ENCODE results near the gene TAC3.
"Not testable (repeated sequence)": the region's sequence is repeated elsewhere in the genome, so short reads cannot be mapped to it uniquely, and the experiment has no call there.

The TAC3 gene

GRCh38 chr12:57019983-57020719 is 3.8 kb upstream of the TAC3 start:
- Histone ChIP-seq H3K27me3 (replicated peaks; ENCODE audit: control insufficient read depth, insufficient read depth, low read length, poor library complexity, severe bottlenecking) (no peaks in the 10 kb centered on the region), H3K9me3 (ENCODE audit: control insufficient read depth, low read length) (no peaks in the 10 kb centered on the region), H3K4me3 (ENCODE audit: insufficient read depth, low read depth, low read length, poor library complexity, severe bottlenecking) (no peak overlapping the region), H3K27ac (ENCODE audit: insufficient read depth, low read length, poor library complexity, severe bottlenecking) (no peak overlapping the region), H3K4me1 (ENCODE audit: control insufficient read depth, insufficient read depth, low read length, poor library complexity, severe bottlenecking) (peaks cover 7% of the 10 kb centered on the region), H3K36me3 (ENCODE audit: control insufficient read depth, insufficient read depth, low read length) (no peaks in the 10 kb centered on the region)
- DNase-seq: no peak

DNA sequence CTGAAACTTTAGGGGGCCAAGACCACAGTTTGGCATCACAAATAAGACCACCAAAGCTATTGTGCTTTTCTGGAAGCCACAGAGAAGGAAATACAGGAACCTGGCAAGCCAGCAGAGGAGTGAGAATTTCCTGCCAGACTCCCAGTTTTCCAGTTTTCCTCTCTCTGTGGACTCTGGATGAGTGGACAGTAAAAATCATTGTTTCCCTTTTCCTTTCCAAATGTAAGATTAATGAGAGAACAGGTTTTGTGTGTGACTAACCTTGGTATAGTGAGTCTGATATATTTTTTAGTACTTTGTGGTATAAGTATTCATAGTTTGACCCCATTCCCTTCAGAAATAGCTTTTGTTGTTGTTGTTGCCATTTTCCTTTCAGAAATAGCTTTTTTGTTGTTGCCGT is 2.6 kb upstream of the TAC3 start:
- H3K9me3 ChIP-seq (ENCODE audit: control insufficient read depth, low read length): no peaks in the 10 kb centered on the region
- DNase-seq: no peak

GRCh38 chr12:57018353-57018752 is 2.0 kb upstream of the TAC3 start:
- not testable (repeated sequence) for H3K4me3 ChIP-seq (ENCODE audit: insufficient read depth, low read depth, low read length, poor library complexity, severe bottlenecking); H3K36me3 ChIP-seq (ENCODE audit: control insufficient read depth, insufficient read depth, low read length); H3K9me3 ChIP-seq (ENCODE audit: control insufficient read depth, low read length); H3K27me3 ChIP-seq (replicated peaks; ENCODE audit: control insufficient read depth, insufficient read depth, low read length, poor library complexity, severe bottlenecking); H3K4me1 ChIP-seq (ENCODE audit: control insufficient read depth, insufficient read depth, low read length, poor library complexity, severe bottlenecking); DNase-seq; H3K27ac ChIP-seq (ENCODE audit: insufficient read depth, low read length, poor library complexity, severe bottlenecking)

More for the DNA sequence above, 2.6 kb upstream of the TAC3 start:
- no peak overlapping the region for H3K27ac ChIP-seq (ENCODE audit: insufficient read depth, low read length, poor library complexity, severe bottlenecking)
- H3K27me3 ChIP-seq (replicated peaks; ENCODE audit: control insufficient read depth, insufficient read depth, low read length, poor library complexity, severe bottlenecking): no peaks in the 10 kb centered on the region
- H3K4me1 ChIP-seq (ENCODE audit: control insufficient read depth, insufficient read depth, low read length, poor library complexity, severe bottlenecking): peaks cover 7% of the 10 kb centered on the region
- H3K36me3 ChIP-seq (ENCODE audit: control insufficient read depth, insufficient read depth, low read length): no peaks in the 10 kb centered on the region
- no peak overlapping the region for H3K4me3 ChIP-seq (ENCODE audit: insufficient read depth, low read depth, low read length, poor library complexity, severe bottlenecking)

DNA sequence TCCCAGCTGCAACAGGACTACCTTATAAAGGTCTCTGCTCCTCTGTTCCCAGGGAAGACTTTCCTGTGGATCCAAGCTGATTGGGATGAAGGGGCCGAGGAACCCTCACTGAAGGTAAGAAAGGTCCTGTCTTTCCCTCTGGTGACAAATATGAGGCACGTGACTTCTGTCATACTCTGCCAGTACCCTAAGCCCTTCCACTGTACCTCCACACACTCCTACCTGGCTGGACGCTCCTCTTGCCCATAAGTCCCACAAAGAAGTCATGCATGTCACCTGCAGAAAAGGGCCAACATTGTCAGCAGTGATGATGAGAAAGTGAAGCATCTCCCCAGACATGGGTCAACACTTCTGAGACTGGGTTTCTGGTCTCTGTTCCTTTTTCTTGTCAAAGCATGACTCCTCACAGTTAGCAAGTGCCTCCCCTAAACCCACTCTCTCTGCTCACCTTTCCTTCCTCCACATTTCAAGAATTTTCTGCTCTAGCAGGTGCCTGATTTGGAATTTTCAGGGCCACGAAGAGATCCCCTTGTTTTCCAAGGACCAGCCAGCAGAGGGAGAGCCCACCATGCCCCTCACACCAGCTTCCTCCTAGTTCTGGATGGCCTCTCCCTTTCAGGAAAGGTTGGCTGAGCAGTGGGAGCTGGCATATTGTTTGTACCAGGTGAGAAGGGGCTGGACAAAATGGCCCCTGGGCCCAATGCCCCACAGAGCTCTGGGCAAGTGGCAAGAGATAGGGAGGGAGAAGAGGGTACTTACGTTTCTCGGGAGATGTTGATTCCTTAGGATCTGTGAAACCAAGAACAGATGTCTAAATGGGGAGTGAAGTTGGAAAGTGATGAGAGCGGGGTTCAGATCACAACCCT is 3.5 kb downstream of the TAC3 start:
- no peaks in the 10 kb centered on the region for H3K27me3 ChIP-seq (replicated peaks; ENCODE audit: control insufficient read depth, insufficient read depth, low read length, poor library complexity, severe bottlenecking)
- H3K4me3 ChIP-seq (ENCODE audit: insufficient read depth, low read depth, low read length, poor library complexity, severe bottlenecking): no peak overlapping the region
- no peaks in the 10 kb centered on the region for H3K36me3 ChIP-seq (ENCODE audit: control insufficient read depth, insufficient read depth, low read length)
- no peaks in the 10 kb centered on the region for H3K9me3 ChIP-seq (ENCODE audit: control insufficient read depth, low read length)
- no peak overlapping the region for H3K27ac ChIP-seq (ENCODE audit: insufficient read depth, low read length, poor library complexity, severe bottlenecking)
- H3K4me1 ChIP-seq (ENCODE audit: control insufficient read depth, insufficient read depth, low read length, poor library complexity, severe bottlenecking): peaks cover 6% of the 10 kb centered on the region
- no peak for DNase-seq

GRCh38 chr12:57011438-57012424 is 4.6 kb downstream of the TAC3 start:
- Histone ChIP-seq H3K9me3 (ENCODE audit: control insufficient read depth, low read length) (no peaks in the 10 kb centered on the region), H3K27me3 (replicated peaks; ENCODE audit: control insufficient read depth, insufficient read depth, low read length, poor library complexity, severe bottlenecking) (no peaks in the 10 kb centered on the region), H3K36me3 (ENCODE audit: control insufficient read depth, insufficient read depth, low read length) (no peaks in the 10 kb centered on the region), H3K4me3 (ENCODE audit: insufficient read depth, low read depth, low read length, poor library complexity, severe bottlenecking) (no peak overlapping the region), H3K27ac (ENCODE audit: insufficient read depth, low read length, poor library complexity, severe bottlenecking) (peak overlapping the region; percentile 45), H3K4me1 (ENCODE audit: control insufficient read depth, insufficient read depth, low read length, poor library complexity, severe bottlenecking) (peaks cover 8% of the 10 kb centered on the region)
- DNase-seq: no peak

DNA sequence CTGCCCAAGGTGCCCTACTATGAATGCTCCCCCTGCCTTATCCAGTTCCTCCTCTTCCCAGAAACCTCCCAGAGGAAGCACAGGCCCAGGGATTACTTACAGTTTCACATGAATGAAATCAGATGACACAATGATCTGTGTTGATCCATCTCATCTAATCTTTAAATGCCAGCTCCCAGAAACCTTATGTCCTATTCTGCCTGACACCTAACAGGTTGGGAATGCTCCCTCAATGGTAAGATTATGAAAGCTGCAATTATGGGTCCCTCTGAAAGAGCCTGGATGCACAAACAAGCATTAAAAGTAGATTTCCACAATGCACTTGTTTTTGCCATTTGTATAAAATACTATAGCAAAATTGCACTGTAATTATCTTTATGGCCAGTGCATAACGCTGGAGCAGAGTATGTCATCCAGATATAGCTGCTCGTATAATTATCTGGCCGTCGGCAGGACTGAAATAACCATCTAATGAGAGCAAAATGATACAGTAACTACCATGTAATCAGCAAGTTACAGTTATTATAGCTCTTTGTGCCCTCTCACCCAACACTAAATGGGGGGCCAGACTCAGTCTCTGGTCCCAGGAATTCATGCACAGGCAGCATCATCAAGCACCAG is 5.6 kb downstream of the TAC3 start:
- Histone ChIP-seq H3K27me3 (replicated peaks; ENCODE audit: control insufficient read depth, insufficient read depth, low read length, poor library complexity, severe bottlenecking) (no peaks in the 10 kb centered on the region), H3K4me1 (ENCODE audit: control insufficient read depth, insufficient read depth, low read length, poor library complexity, severe bottlenecking) (peaks cover 11% of the 10 kb centered on the region), H3K27ac (ENCODE audit: insufficient read depth, low read length, poor library complexity, severe bottlenecking) (peak overlapping the region; percentile 45), H3K36me3 (ENCODE audit: control insufficient read depth, insufficient read depth, low read length) (no peaks in the 10 kb centered on the region), H3K9me3 (ENCODE audit: control insufficient read depth, low read length) (no peaks in the 10 kb centered on the region), H3K4me3 (ENCODE audit: insufficient read depth, low read depth, low read length, poor library complexity, severe bottlenecking) (no peak overlapping the region)
- DNase-seq: no peak

- Histone ChIP-seq H3K9me3 (ENCODE audit: control insufficient read depth, low read length) (no peaks in the 10 kb centered on the region), H3K27me3 (replicated peaks; ENCODE audit: control insufficient read depth, insufficient read depth, low read length, poor library complexity, severe bottlenecking) (no peaks in the 10 kb centered on the region), H3K4me1 (ENCODE audit: control insufficient read depth, insufficient read depth, low read length, poor library complexity, severe bottlenecking) (peaks cover 17% of the 10 kb centered on the region), H3K36me3 (ENCODE audit: control insufficient read depth, insufficient read depth, low read length) (no peaks in the 10 kb centered on the region), H3K27ac (ENCODE audit: insufficient read depth, low read length, poor library complexity, severe bottlenecking) (no peak overlapping the region), H3K4me3 (ENCODE audit: insufficient read depth, low read depth, low read length, poor library complexity, severe bottlenecking) (no peak overlapping the region)
- no peak for DNase-seq
Observed at GRCh38 chr12:57009949-57010626, 6.2 kb downstream of the TAC3 start.

DNA sequence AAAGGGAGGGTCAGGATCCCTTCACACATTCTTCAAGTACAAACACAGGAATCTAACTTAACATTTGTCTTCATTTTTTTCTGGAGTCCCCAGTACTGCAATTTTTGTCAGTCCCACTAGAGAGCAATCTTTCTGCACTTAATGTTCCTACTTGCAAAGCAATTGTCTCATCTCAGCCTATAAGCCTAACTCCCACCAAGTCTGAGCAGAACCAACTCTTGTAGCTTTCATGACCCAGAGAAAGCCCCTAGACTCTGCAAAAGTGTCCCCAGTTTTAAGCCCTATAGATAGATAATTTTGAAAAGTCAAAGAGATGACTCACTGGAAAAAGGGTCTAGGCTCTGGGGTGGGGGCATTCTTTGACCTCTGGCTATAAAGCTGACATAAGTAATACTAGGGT is 8.2 kb downstream of the TAC3 start:
- H3K9me3 ChIP-seq (ENCODE audit: control insufficient read depth, low read length): no peaks in the 10 kb centered on the region
- no peaks in the 10 kb centered on the region for H3K27me3 ChIP-seq (replicated peaks; ENCODE audit: control insufficient read depth, insufficient read depth, low read length, poor library complexity, severe bottlenecking)
- no peak for DNase-seq
- peaks cover 17% of the 10 kb centered on the region for H3K4me1 ChIP-seq (ENCODE audit: control insufficient read depth, insufficient read depth, low read length, poor library complexity, severe bottlenecking)
- H3K27ac ChIP-seq (ENCODE audit: insufficient read depth, low read length, poor library complexity, severe bottlenecking): no peak overlapping the region
- H3K4me3 ChIP-seq (ENCODE audit: insufficient read depth, low read depth, low read length, poor library complexity, severe bottlenecking): no peak overlapping the region
- peaks cover 9% of the 10 kb centered on the region for H3K36me3 ChIP-seq (ENCODE audit: control insufficient read depth, insufficient read depth, low read length)

Measured in effector memory CD4-positive, alpha-beta T cell (primary cell).